PC-9 (cell line): Measurements from ENCODE around the gene CTNNA3. TPM values are rescaled to one million over a fixed set of nuclear protein-coding genes. Genes with fewer than 3 reads are reported as not detected.
A peak's percentile ranks its signal among the peaks of the same experiment; 100 is the strongest.

Source experiments
- BruUV-seq: library from RNA; stranded (reverse); fragments of 400-500 nt; replicated peaks from 2 replicates; lab custom pipeline; 2021; lab: Mats Ljungman, UMichigan
- CTCF ChIA-PET: fragments of 300-600 bp; sonication (Branson Sonifier 250); formaldehyde crosslinking; loops from one replicate; lab custom pipeline; 2022; ENCODE audit warnings: antibody characterized with exemption; lab: Charles Lee
- POLR2A ChIA-PET: fragments of 300-600 bp; sonication (Branson Sonifier 250); formaldehyde crosslinking; loops from one replicate; lab custom pipeline; 2022; ENCODE audit warnings: antibody characterized with exemption; ENCODE audit not compliant: unreplicated experiment; lab: Charles Lee
- DNase-seq, 2 experiments: peaks; one replicate each; pipeline versions ENCODE4 v3.0.0 to v3.0.0-alpha.2; 2015 to 2022; ENCODE audit warnings: mixed read lengths in 1 of 2
- H2AFZ ChIP-seq: fragments of 200-600 bp; sonication (generic); 2 replicates; pipeline ENCODE4 v1.8.1; 2017; ENCODE audit warnings: antibody characterized with exemption
- H3F3A ChIP-seq: fragments of 200-600 bp; sonication (generic); 2 replicates; pipeline ENCODE4 v1.8.1; 2017; ENCODE audit warnings: antibody characterized with exemption, mild to moderate bottlenecking, low read depth; ENCODE audit not compliant: insufficient read depth
- H3K27ac ChIP-seq: fragments of 200-600 bp; sonication (generic); 2 replicates; pipeline ENCODE4 v1.6.1; 2016; ENCODE audit warnings: mixed run types
- H3K27me3 ChIP-seq: fragments of 200-600 bp; sonication (generic); 2 replicates; pipeline ENCODE4 v1.6.1; 2016; ENCODE audit warnings: low read depth, mixed run types; ENCODE audit not compliant: insufficient read depth
- H3K36me3 ChIP-seq: fragments of 200-600 bp; sonication (generic); 2 replicates; pipeline ENCODE4 v1.6.1; 2016; ENCODE audit warnings: low read depth, mixed run types
- H3K4me1 ChIP-seq: fragments of 200-600 bp; sonication (generic); replicated peaks from 2 replicates; pipeline ENCODE4 v1.6.1; 2016; ENCODE audit warnings: mixed run types; ENCODE audit not compliant: insufficient read depth
- H3K4me2 ChIP-seq: fragments of 200-600 bp; sonication (generic); 2 replicates; pipeline ENCODE4 v1.6.1; 2017; ENCODE audit warnings: mixed run types
- H3K4me3 ChIP-seq: fragments of 200-600 bp; sonication (generic); 2 replicates; pipeline ENCODE4 v1.6.1; 2016; ENCODE audit warnings: mixed run types
- H3K79me2 ChIP-seq: fragments of 200-600 bp; sonication (generic); 2 replicates; pipeline ENCODE4 v1.6.1; 2017; ENCODE audit warnings: low read depth, mixed run types
- H3K9me2 ChIP-seq: fragments of 200-600 bp; sonication (generic); 2 replicates; pipeline ENCODE4 v1.8.1; 2017; ENCODE audit warnings: mild to moderate bottlenecking; ENCODE audit not compliant: insufficient read depth
- H3K9me3 ChIP-seq: fragments of 200-600 bp; sonication (generic); 2 replicates; pipeline ENCODE4 v1.8.1; 2016; ENCODE audit warnings: low read depth; ENCODE audit not compliant: insufficient read depth
- H4K20me1 ChIP-seq: fragments of 200-600 bp; sonication (generic); 2 replicates; pipeline ENCODE4 v1.8.1; 2017; ENCODE audit not compliant: insufficient read depth
- EZH2 ChIP-seq: fragments of 200-600 bp; sonication (generic); IDR thresholded peaks from 2 replicates; pipeline ENCODE4 v1.8.0; 2017; ENCODE audit warnings: antibody characterized with exemption, low read depth
- intact Hi-C: fragments of 100-400 bp; cut with micrococcal nuclease; formaldehyde crosslinking; loops from one replicate; pipeline ENCODE4 v1.10.0; 2022; ENCODE audit not compliant: unreplicated experiment
- total RNA-seq: library from RNA; stranded (reverse); gene quantifications from 2 replicates; pipeline ENCODE4 v1.2.3, GENCODE V29; 2021
- TF ChIP-seq, protein P1 (sequence below): fragments of 200-600 bp; sonication (generic); conservative IDR thresholded peaks from 2 replicates; pipeline ENCODE4 v1.6.1; 2017; ENCODE audit warnings: mixed run types, antibody characterized with exemption, mild to moderate bottlenecking, moderate library complexity

Gene CTNNA3
- total RNA-seq, 1 experiment from 2014 or later = not detected

- Histone ChIP-seq H3K4me2 (no peak overlapping the region), H3K4me3 (no peak overlapping the region), H3K27ac (no peak overlapping the region), H3K9me3 (no peaks in the 10 kb centered on the region), H3K36me3 (no peaks in the 10 kb centered on the region), H3K79me2 (no peaks in the 10 kb centered on the region), H3K4me1 (no peaks in the 10 kb centered on the region), H2AFZ (peak overlapping the region; percentile 19; the same call in 1 of the 2 replicates), H3K27me3 (no peaks in the 10 kb centered on the region), H3F3A (no peaks in the 10 kb centered on the region), H4K20me1 (no peaks in the 10 kb centered on the region; the same call in 1 of the 2 replicates), H3K9me2 (no peaks in the 10 kb centered on the region; the same call in 1 of the 2 replicates)
- TF ChIP-seq EZH2 = no peak
- TF ChIP-seq, protein P1, sequence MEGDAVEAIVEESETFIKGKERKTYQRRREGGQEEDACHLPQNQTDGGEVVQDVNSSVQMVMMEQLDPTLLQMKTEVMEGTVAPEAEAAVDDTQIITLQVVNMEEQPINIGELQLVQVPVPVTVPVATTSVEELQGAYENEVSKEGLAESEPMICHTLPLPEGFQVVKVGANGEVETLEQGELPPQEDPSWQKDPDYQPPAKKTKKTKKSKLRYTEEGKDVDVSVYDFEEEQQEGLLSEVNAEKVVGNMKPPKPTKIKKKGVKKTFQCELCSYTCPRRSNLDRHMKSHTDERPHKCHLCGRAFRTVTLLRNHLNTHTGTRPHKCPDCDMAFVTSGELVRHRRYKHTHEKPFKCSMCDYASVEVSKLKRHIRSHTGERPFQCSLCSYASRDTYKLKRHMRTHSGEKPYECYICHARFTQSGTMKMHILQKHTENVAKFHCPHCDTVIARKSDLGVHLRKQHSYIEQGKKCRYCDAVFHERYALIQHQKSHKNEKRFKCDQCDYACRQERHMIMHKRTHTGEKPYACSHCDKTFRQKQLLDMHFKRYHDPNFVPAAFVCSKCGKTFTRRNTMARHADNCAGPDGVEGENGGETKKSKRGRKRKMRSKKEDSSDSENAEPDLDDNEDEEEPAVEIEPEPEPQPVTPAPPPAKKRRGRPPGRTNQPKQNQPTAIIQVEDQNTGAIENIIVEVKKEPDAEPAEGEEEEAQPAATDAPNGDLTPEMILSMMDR = no peak
- intact Hi-C loops = no loop called here
- CTCF ChIA-PET = no interaction called here
- no peak for DNase-seq
- POLR2A ChIA-PET = no interaction called here
- BruUV-seq = no TSS peak
These were observed 1544.6 kb downstream of the CTNNA3 start for GRCh38 chr10:66151346-66151745.

DNA sequence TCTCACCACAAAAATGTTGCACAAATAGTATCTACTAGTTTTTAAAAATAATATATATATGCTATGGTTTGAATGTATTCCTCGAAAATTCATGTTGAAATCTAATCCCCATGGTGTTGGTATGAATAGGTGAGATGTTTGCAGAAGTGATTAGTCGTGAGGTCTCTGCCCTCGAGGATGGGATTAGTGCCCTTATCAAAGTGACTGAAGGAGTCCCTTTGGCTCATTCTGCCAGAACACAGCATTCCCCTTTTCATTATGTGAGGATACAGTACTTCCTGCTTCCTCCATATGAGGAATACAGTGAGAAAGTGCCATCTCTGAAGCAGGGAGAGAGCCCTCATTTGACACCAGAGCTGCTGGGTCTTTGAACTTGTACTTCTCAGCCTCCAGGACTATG, 1547.7 kb downstream of the CTNNA3 start:
- no peaks in the 10 kb centered on the region for H3K4me1 ChIP-seq
- POLR2A ChIA-PET = no interaction called here
- TF ChIP-seq, protein P1 = no peak
- TF ChIP-seq EZH2 = no peak
- intact Hi-C loops = no loop called here
- no peak overlapping the region for H3K27ac ChIP-seq
- no peaks in the 10 kb centered on the region for H3K36me3 ChIP-seq
- H4K20me1 ChIP-seq = no peaks in the 10 kb centered on the region
- no peak for DNase-seq
- H3K27me3 ChIP-seq = no peaks in the 10 kb centered on the region
- CTCF ChIA-PET = no interaction called here
- no peaks in the 10 kb centered on the region for H3F3A ChIP-seq
- H3K4me3 ChIP-seq = no peak overlapping the region
- no peaks in the 10 kb centered on the region for H3K9me3 ChIP-seq
- H3K79me2 ChIP-seq = no peaks in the 10 kb centered on the region
- H3K9me2 ChIP-seq = no peaks in the 10 kb centered on the region
- no peak overlapping the region for H3K4me2 ChIP-seq
- BruUV-seq = no TSS peak
- no peak overlapping the region for H2AFZ ChIP-seq

- no peaks in the 10 kb centered on the region for H3F3A ChIP-seq
- POLR2A ChIA-PET = no interaction called here
- TF ChIP-seq, protein P1 = no peak
- no peak for TF ChIP-seq EZH2
- no peak overlapping the region for H2AFZ ChIP-seq
- no peaks in the 10 kb centered on the region for H3K79me2 ChIP-seq
- CTCF ChIA-PET = no interaction called here
- no peaks in the 10 kb centered on the region for H3K9me3 ChIP-seq
- no peak overlapping the region for H3K27ac ChIP-seq
- H3K4me1 ChIP-seq = no peaks in the 10 kb centered on the region
- H3K27me3 ChIP-seq = no peaks in the 10 kb centered on the region
- no peaks in the 10 kb centered on the region for H3K9me2 ChIP-seq
- no peaks in the 10 kb centered on the region for H4K20me1 ChIP-seq
- no peak overlapping the region for H3K4me2 ChIP-seq
- DNase-seq = no peak
- no peak overlapping the region for H3K4me3 ChIP-seq
- intact Hi-C loops = no loop called here
- BruUV-seq = no TSS peak
- H3K36me3 ChIP-seq = no peaks in the 10 kb centered on the region
These were observed 1552.0 kb downstream of the CTNNA3 start for GRCh38 chr10:66144016-66144415.
